Fibroblast of skin of right quadriceps (primary cell): ENCODE results near the gene VOPP1.

Source experiments
- DNase-seq: peaks from one replicate; pipeline ENCODE4 v3.0.0-alpha.2; 2013

VOPP1 gene

DNA sequence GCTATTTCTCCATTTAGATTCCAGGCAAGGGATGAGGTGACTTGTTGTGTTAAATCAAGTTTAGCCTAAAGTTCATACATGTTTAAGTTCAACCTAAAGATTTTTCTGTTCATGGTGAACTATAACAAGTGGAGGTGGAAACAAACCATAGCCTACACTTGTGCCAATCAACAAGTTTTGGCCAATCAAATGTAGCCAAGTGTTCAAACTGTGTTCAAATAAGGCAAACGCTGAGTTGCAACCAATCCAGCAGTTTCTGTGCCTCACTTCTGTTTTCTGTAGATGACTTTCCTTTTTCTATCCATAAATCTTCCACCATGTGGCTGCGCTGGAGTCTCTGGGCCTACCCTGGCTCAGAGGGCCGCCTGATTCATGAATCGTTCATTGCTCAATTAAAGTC, 4.5 kb upstream of the VOPP1 start:
- no peak for DNase-seq

DNA sequence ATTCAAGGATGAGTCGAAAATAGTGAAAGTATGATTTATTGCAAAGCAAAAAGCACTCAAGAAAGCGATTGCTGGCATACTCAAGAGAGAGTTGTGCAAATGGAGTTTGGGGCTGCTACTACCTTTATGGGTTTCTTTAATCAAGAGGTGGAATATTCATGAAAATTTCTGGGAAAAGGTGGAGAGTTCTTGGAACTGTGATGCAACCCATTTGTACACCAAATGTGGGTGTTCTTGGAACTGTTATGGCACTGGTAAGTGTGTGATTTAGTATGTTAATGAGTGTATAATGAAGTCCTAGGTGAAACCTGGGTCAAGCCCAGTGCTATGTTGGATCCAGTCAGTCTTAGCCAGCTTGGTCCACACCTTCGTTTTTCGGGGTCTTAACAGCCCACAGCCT, 3.4 kb upstream of the VOPP1 start:
- DNase-seq: no peak

DNA sequence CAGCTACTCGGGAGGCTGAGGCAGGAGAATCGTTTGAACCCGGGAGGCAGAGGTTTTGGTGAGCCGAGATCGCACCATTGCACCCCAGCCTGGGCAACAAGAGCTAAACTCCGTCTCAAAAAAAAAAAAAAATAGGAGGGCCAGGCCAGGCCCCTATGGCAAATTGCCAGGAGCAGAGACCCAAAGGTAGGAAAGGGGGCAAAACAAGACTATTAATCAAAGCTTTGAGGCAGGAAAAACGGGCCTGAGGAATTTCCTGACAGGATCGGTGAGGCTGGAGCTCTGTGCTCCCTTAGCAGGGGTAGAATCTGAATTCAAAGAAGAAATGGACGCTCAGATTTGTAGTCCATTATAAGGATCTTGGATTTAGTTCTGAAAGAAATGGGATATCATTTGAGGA, 2.8 kb upstream of the VOPP1 start:
- no peak for DNase-seq

DNA sequence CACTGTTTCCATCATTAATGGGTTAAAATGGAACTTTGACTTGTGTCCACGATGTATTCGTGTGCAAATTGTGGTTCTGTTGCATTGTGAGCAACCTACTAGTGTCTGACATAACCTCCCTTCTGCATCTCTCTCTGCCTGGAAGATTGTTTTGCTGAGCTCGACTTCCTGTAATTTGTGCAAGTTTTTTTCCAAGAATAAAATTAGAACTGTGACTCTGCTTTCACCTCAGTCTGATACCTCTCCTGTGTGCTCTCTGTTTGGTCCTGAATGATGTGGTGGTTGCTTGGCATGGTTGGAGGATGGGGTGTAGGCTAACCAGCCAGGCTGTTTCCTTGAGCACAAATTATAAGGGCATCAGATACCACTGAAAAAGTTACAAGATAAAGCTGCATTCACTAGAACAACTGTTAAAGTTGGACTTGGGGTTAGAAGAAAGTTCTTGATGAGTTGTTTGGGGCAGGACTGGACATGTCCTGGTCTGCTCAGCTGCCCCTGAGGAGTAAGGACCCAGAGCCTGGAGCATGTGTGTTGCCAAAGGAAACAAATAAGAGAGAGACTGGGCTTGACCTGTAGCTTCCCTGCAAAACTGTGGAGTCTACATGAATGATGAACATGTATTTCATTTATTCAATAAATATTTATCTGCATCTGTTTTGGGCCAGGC, 1.9 kb upstream of the VOPP1 start:
- DNase-seq: peak; percentile 35

DNA sequence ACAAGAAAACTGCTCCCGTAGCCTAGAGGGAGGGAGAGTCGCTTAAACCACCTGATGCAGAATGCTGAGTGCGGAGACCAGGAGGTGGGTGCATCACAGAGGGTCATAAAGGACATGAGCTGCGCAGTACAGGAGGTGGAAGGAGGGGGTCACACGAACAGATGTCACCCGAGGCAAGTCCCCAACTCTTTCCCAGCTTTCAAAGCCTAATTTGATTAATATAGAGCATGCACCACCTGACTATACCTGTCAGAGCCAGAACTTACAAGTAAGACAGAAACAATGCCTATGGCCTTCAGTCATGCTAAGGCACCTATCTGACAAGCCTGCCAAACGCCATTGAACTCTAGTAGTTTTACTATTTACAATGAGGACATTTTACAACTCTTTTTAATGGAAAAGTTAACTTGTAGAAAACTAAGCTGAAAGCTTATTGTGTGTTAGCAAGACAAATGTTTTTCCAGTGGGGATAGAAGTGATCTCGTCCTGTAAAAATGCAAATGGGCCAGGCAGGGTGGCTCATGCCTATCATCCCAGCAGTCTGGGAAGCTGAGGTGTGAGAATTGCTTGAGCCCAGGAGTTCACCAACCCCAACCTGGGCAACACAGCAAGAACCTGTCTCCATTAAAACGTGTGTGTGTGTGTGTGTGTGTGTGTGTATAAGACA, 1.1 kb upstream of the VOPP1 start:
- peak; percentile 41 for DNase-seq

DNA sequence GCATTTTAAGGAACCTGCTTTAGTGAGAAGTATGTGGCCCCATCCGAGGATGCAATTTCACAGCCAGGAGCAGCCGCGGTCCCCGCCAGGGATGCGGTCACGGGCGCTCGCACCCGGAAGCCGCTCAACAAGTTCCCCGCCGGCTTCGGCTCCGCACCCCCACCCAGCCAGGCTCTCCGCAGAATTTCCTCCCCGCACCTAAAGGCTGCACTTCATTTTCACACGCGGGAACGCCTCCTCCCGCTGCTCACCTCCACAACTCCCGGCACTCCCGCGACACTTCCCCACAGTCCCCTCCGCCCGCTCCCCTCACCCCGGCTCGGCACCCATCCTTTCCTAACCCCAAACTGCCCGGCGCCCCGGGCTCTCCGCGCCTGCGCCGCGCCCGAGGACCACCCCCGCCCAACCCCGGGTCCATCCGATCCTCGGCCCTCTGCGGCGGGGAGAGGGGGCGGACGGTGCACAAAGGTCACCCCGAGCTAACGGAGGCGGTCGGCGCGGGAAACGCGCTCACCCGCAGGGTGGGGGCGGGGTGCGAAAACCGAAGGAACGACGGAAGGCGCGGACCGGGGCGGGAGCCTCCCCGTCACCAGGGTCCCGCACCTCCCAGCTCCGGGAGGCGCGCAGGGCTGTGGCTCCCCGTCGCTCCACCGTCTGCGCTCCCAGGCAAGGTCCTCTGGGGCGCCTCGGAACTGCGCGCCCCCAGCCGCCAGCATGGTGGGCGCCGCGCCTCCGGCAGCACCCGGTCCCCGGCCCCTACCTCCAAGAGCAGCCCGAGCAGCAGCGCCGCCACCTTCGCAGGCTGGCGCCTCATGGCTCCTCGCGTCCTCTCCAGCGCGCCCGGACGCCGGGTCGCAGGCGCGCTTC, 558 bp downstream of the VOPP1 start:
- peak; percentile 39 for DNase-seq

DNA sequence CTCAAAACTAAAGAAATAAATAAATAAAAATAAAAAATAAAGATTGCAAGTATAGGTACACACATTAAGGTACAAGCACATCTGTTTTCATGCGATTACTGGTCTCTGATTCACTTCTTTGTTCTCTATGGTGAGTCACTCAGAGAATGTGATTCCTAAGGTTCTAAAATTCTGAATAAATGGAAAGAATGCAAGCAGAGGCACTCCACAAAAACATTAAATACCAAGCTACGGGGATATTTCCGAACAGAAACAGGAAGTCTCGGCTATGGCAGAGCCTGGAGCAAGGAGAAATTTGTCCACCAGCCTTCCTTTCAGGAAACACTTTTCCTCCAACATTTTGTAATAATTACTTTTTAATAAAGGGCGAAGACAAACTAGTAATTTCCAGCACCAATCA, 1.4 kb downstream of the VOPP1 start:
- DNase-seq: peak; percentile 88

DNA sequence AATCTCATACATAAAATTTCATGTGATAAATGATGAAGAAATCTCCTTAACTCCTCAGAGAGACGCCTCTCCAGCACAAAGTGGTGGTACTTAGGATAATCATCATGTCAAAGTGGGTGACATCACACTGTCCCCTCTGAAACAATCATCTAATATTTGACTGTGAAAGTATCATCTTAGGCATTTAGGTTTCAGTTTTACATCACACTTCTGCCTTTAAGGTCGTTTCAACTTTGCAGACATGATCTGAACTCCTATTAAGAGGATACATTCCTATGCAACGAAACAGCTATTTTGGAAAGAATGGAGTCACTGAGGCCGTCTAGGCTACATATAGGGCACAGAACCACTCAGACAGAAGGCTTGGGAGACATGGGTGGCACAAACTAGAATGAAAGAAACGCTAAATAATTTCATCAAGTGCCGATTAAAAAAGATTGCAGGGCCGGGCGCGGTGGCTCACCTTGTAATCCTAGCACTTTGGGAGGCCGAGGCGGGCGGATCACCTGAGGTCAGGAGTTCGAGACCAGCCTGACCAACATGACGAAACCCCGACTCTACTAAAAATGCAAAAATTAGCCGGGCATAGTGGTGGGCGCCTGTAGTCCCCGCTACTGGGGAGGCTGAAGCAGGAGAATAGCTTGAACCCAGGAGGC, 2.0 kb downstream of the VOPP1 start:
- peak; percentile 61 for DNase-seq

DNA sequence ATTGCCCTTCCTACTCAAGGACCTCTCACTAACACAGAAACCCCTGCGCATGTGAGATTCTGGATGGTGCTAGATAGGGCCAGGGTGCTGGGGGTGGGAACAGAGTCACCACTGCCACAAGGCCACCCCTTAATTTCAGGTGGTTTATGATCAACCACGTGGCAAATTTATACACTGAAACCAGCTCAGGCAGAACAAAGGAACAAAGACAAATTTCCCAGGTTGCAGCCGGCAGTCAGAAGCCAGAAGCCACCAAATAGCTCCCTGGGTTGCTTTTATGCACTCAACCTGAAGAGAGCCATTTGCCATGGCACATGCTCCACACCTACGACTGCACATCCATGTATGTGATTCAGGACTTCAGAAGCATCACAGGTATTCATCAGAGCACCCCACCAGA, 2.5 kb downstream of the VOPP1 start:
- no peak for DNase-seq

DNA sequence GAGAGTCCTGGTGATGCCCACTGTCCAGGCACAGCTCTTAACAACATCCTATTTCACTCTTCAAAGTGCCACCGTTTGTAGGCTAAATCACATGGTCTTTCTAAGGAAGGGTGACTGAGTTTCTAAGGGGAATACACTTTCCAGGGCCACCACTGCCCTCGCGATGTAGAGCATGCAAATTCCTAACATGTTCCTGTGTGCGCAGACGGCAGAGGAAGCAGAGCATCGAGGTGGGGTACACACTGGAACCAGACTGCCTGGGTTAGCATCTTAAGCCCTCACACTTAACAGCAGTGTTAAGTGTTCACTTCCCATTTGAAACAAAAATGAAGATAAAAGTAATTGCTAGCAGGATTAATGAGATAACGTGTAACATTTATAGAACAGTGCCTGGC, 3.0 kb downstream of the VOPP1 start:
- DNase-seq: no peak

DNA sequence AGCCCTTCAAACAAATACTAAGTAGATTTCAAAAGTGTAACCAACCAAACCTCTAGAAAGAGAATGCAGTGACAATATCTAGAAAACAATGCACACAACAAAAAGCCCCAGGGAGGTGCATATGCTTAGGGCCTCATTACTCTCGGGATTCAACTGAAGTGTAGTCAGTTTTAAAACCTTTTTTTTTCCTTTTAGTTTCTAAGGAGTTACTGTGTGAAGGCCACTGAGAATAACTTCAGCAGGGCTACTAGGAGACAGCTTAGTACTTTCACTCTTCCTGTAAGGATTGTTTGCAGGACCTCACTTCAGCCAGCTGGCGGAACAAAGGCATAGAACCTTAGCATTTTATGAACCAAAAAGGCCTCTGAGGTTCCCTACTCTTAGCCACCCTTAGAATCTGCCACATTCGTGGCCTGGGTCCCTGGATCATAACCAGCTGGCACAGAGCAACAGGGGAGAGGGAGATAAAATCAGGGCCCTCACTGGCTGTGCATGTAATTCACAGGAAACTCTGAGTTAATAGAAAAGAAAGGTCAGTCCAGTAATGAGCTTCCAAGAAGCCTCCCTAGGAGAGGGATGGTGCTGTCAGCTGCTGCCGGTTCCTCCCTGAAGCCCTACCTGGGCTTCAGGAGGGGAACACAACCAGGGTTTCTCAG, 3.6 kb downstream of the VOPP1 start:
- DNase-seq: no peak

DNA sequence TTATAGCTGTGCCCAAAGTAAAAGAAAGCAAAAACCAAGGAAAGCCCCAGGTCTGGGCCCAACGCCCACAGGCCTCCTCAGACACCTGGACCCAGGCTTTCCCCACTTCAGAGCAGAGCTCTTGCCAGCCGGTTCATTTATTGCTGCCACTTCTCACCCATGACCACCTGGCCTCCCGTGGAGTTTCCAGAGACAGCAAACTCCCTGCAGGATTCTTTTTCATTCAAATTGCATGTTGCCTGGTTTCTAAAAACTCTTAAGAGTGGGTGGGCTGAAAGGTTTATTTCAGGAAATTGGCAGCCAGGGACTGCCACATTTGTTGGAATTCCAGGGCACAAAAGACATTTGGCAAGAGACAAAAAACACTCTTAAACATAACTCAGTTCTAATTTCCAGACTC, 4.7 kb downstream of the VOPP1 start:
- DNase-seq: no peak

DNA sequence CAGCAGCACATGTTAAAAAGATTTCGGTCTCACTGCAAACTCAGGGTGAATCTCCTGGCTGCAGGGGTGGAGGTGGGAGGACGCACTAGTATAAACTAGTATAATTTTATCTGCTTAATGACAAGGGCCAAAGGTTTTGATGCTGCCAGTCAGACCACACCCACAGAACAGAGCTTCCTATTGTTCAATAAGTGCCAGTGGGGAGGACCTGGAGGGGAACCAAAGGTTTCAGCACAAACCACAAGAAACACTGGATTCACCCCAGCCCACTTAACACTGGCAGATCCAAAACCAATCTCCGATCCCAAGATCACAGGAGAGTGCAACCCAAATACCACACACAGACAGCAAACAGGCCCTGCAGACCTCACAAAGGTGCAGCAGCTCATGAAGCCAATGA, 6.6 kb downstream of the VOPP1 start:
- DNase-seq: no peak

DNA sequence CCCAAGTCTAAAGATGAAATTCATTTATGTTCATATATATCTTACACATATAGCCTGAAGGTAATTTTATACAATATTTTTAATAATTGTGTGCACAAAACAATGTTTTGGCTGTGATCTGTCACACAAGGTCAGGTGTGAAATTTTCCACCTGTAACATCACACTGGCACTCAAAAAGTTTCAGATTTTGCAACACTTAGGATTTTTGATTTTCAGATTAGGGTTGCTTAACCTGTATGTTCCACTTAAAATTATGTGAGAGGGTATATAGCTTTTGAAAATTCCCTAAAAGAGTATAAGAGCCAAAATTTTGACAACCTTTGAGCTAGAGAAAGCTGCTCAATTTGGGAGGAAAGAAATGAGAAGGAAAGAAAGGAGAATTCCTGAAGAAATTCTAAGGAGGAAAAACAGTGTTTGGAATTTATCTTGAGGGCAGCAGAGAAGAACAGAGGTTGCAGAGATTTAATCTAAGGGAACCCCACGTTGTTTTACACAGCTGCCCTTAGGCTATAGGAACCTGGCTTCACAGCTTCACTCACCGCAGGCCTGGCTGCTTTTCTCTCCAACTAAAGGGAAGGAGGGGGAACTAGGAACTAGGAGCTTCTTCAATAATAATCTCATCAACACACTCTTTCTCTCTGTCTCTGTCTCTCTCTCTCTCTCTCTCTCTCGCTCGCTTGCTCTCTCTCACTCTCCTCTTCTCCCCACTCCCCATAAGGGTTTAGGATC, 8.5 kb downstream of the VOPP1 start:
- no peak for DNase-seq

DNA sequence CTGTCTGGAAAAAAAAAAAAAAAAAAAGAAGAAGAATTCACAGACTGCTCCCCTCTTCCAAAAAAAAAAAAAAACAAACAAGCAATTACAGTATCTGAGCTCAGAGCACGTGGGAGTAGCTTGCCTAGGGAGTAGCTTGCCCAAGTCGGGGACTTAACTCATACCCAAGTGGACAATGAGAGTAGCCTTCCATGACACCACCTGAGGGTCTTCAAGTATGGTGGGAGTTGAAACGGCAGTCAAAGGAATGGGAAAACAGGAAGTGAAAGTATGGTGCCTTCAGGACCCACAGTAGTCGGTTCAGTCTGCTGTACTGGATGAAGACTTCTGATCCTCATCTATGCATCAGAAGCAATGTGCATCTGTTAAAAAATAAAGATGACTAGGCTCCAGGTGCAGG, 10.6 kb downstream of the VOPP1 start:
- DNase-seq: no peak

DNA sequence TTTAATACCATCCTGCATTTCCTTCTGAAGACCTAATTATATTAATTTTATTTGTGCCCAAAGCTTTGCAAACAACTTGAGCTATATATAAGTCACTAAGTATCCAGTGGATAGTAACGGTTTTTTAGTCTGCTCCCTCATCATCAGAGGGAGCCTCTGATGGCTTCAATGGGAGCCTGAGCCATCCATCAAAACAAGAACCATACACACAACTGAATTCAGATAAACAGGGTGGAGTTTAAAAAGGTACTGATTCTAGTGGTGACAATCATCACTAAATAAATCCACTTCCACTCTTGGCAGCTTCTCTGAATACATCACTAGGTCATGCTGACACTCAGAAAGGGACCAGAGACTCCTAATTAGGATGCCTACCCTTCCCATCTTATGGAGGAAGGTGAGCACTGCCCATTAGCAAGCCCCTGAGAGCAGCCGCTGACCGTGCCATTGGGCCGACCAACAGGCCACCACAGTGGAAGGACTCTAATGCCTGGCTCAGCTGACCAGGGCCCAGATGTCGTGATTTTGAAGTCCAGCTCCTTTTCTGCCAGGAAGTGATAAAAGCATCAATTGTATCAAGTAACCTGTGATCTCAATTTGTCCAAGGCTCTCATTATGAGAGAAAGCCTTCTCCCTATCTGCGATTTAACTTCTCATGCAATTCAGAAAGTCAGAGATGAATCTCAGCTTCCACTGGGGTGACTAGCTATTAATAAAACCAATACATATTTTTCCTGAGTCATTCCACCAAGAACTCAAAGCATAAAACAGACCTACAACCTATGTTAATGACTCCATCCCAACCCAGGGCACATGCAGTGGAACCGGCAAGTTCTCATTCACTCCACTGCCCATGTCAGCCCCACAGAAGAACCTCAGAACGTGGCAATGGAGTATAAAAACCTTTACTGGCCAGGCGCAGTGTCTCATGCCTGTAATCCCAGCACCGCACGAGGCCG, 13.1 kb downstream of the VOPP1 start:
- no peak for DNase-seq

DNA sequence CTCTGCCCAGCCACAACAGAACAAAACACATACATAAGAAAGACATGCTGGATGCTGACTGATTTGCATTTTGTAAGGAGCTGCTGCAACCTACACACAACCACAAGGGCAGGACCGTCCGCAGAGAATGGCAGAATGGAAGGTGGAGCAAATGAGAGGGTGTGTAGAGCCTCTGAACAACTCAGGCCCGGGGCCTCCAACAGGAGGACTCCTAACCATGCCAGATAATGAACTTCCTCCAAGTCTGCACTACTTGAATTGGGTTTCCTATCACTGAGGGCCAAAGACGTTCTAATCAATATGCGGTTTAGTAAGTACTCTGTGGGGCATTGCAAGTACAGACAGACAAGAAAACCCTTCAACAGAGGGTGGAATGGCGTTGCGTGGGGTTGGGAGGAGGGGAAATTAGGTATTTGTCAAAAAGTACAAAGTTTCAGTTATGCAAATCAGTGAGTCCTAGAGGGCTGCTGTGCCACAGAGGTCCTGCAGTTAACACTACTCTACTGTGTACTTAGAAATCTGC, 14.6 kb downstream of the VOPP1 start:
- no peak for DNase-seq

DNA sequence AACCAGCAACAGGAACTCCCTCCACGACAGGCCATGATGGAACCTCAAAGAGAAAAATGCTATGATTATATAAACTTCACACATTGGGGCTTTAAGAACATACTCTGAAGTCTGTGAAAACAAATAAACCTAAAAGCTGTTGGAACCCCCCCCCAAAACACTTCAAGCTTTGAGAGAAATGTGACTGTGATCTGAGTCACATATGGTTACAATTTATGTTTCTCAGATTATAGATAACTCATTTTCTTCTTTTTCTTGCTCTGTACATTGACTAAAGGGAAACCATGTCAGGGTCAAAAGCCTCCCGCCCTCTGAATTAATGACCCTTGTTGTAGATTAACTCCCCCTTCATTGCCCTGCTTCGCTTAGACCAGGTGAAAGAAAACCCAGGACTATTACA, 15.8 kb downstream of the VOPP1 start:
- DNase-seq: no peak

DNA sequence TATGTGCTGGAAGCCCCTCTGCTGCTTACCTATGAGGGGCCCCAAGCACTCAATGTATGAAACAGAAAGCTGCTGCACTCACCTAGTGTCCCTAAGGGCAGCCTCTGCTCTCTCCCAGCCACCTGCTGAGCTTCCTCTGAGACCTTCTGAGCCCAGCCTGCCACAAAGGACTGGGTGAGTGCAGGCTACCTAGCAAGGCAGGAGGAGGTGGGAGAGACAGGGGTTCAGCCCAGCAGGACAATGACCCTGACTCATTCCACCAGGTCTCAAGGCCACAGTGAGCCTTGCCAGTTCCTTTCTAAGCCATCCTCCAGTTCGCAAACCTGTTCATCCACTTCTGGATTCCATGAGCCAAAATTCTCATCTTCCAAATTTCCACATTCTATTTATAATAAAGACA, 16.3 kb downstream of the VOPP1 start:
- DNase-seq: no peak

DNA sequence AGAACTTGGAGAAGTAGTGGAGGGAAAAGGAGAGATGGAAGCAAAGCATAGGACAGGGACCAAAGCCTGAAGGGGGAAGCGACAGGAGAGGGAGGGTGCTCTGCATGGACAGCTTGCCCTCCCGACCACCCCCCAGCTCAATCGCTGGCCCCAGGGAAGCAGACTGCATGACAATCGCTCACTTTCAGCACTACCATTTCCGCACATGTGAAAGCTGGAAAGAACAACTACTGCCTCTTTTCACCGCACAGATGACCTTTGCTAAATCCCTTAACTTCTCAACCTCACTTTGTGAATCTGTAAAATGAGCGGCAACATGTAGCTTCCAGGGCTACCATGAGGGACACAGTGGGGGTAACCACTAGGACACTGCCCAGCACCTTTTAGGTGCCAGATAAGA, 17.1 kb downstream of the VOPP1 start:
- DNase-seq: no peak

DNA sequence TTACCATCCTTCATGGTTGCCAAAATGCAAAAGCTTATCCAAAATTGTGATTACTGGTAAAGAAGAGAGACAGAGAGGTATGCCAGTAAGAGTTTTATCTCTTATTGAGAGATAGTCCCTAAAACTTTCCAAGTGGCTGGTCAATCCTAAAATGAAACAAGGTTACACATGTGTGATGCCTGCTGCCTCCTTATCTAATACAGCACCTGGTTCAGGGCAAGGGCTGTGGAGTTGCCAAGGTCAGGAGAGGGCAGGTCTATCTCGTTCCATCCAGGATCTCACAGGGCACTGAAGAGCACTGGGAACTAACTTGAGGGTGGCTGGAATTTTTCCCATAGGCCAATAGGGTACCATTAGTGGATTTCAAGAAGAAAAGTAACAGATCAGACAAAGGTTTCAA, 18.3 kb downstream of the VOPP1 start:
- DNase-seq: no peak
